ENCODE data around the gene SS18. TPM values are rescaled to one million over a fixed set of nuclear protein-coding genes. Genes with fewer than 3 reads are reported as not detected.

Gene SS18
- total RNA-seq, 1 experiment from 2014 or later: 60.0 TPM

DNA sequence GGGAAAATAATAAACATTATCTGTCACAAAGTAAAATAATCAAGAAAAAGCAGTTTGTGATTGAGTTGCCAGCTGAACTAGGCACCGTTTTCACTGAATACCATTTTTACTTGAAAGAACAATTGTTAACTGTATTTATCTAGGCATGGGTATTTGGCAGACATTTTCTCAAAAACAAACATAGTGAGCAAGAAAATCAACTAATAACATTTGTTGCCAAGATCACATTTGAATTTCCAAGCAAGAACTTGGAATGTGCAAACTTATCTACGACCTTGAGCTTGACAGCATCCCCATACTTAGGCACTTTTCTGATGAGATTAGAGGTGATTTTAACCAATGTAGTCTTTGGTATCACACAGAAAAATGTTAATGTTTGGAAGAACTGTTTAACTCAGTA is 16.7 kb downstream of the SS18 start:
- H3K36me3 ChIP-seq (ENCODE audit: control insufficient read depth in 1 of 2, insufficient read depth in 2 of 2, low read length in 2 of 2): peaks cover 30 to 44% of the 10 kb centered on the region in 2 experiments
- intact Hi-C loops (cut with micrococcal nuclease): no loop called here
- H3K9me3 ChIP-seq (ENCODE audit: control insufficient read depth in 1 of 2, insufficient read depth in 1 of 2, low read depth in 1 of 2, low read length in 2 of 2): peaks cover 3 to 6% of the 10 kb centered on the region in 2 experiments; a peak in 1 of 4 replicates
- TF ChIP-seq ZFX (IDR thresholded peaks at IDR 0.05) (no peak), EZH2 (IDR thresholded peaks at IDR 0.05) (no peak), YY1 (IDR thresholded peaks at IDR 0.05; ENCODE audit: extremely low read depth, insufficient replicate concordance, low read depth, low read length) (no peak), JUND (IDR thresholded peaks at IDR 0.05) (no peak), TCF7L2 (IDR thresholded peaks at IDR 0.05; ENCODE audit: borderline replicate concordance, extremely low read depth, insufficient read depth, insufficient read length) (no peak), SIN3A (IDR thresholded peaks at IDR 0.05; ENCODE audit: low read depth) (no peak), POLR2AphosphoS5 (IDR thresholded peaks at IDR 0.05; ENCODE audit: low read depth, low read length) (no peak), ATF3 (IDR thresholded peaks at IDR 0.05) (no peak), SP1 (IDR thresholded peaks at IDR 0.05; ENCODE audit: low read depth) (no peak)
- TF ChIP-seq, protein P1, sequence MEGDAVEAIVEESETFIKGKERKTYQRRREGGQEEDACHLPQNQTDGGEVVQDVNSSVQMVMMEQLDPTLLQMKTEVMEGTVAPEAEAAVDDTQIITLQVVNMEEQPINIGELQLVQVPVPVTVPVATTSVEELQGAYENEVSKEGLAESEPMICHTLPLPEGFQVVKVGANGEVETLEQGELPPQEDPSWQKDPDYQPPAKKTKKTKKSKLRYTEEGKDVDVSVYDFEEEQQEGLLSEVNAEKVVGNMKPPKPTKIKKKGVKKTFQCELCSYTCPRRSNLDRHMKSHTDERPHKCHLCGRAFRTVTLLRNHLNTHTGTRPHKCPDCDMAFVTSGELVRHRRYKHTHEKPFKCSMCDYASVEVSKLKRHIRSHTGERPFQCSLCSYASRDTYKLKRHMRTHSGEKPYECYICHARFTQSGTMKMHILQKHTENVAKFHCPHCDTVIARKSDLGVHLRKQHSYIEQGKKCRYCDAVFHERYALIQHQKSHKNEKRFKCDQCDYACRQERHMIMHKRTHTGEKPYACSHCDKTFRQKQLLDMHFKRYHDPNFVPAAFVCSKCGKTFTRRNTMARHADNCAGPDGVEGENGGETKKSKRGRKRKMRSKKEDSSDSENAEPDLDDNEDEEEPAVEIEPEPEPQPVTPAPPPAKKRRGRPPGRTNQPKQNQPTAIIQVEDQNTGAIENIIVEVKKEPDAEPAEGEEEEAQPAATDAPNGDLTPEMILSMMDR (IDR thresholded peaks at IDR 0.05 in 2 of 3, conservative IDR thresholded peaks at IDR 0.05 in 1 of 3; ENCODE audit: borderline replicate concordance in 1 of 3, insufficient read depth in 1 of 3, low read depth in 2 of 3, low read length in 2 of 3): no peak
- TF ChIP-seq, protein P2, sequence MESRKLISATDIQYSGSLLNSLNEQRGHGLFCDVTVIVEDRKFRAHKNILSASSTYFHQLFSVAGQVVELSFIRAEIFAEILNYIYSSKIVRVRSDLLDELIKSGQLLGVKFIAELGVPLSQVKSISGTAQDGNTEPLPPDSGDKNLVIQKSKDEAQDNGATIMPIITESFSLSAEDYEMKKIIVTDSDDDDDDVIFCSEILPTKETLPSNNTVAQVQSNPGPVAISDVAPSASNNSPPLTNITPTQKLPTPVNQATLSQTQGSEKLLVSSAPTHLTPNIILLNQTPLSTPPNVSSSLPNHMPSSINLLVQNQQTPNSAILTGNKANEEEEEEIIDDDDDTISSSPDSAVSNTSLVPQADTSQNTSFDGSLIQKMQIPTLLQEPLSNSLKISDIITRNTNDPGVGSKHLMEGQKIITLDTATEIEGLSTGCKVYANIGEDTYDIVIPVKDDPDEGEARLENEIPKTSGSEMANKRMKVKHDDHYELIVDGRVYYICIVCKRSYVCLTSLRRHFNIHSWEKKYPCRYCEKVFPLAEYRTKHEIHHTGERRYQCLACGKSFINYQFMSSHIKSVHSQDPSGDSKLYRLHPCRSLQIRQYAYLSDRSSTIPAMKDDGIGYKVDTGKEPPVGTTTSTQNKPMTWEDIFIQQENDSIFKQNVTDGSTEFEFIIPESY (IDR thresholded peaks at IDR 0.05; ENCODE audit: extremely low read depth, insufficient replicate concordance, low read length): no peak
- no peak overlapping the region for H2AFZ ChIP-seq (ENCODE audit: low read depth, low read length, poor library complexity, severe bottlenecking)
- peaks cover 96% of the 10 kb centered on the region for H3K79me2 ChIP-seq (ENCODE audit: insufficient read depth, low read length)
- H3K27me3 ChIP-seq (ENCODE audit: insufficient read depth, low read length): no peaks in the 10 kb centered on the region
- ChIA-PET POLR2A (no interaction called here), RAD21 (ENCODE audit: low non-redundant PET in 1 of 2, low total read pairs in 2 of 2, uncharacterized antibody in 2 of 2, unreplicated experiment in 2 of 2) (no interaction called here), CTCF (no interaction called here)
- ATAC-seq (no peak), DNase-seq (ENCODE audit: low read depth, low spot score) (no peak)
- H3K9ac ChIP-seq (ENCODE audit: low read length): no peak overlapping the region
- BruUV-seq (replicated peaks): no TSS peak
- H3K27ac ChIP-seq (ENCODE audit: low read depth, low read length): no peak overlapping the region
- no peak overlapping the region for H3K4me2 ChIP-seq (ENCODE audit: low read length)
- H4K20me1 ChIP-seq (ENCODE audit: insufficient read depth): no peaks in the 10 kb centered on the region
- no peaks in the 10 kb centered on the region for H3K9me2 ChIP-seq (ENCODE audit: insufficient read depth)
- no peak overlapping the region for H3K4me3 ChIP-seq (replicated peaks in 1 of 2; ENCODE audit: low read depth in 1 of 2, low read length in 2 of 2)
- H3K4me1 ChIP-seq (ENCODE audit: control insufficient read depth in 1 of 2, insufficient read depth in 2 of 2, low read length in 2 of 2): no peaks in the 10 kb centered on the region

Measured in HCT116 (cell line).